HEK293T (cell line): ENCODE data around the gene RPL32.

Experiments used
- CTCF ChIA-PET: fragments of 350-600 bp; formaldehyde crosslinking; extraction: SDS; loops from one replicate; lab custom pipeline; 2021; ENCODE audit warnings: antibody characterized with exemption, inconsistent platforms; lab: Yijun Ruan, JAX
- POLR2A ChIA-PET: fragments of 350-600 bp; formaldehyde crosslinking; extraction: SDS; loops from one replicate; lab custom pipeline; 2020; ENCODE audit warnings: antibody characterized with exemption, inconsistent platforms; lab: Yijun Ruan, JAX
- DNase-seq: peaks from one replicate; pipeline ENCODE4 v3.0.0; 2012; ENCODE audit warnings: mixed read lengths; ENCODE audit errors: extremely low spot score
- ARNT ChIP-seq: fragments of 450-650 bp; IDR thresholded peaks from 2 replicates; pipeline ENCODE4 v1.6.1; 2017; ENCODE audit warnings: mild to moderate bottlenecking
- BHLHE40 ChIP-seq: fragments of 450-650 bp; IDR thresholded peaks from 2 replicates; pipeline ENCODE4 v1.6.1; 2016; ENCODE audit warnings: mild to moderate bottlenecking, moderate library complexity, borderline replicate concordance
- CTBP1 ChIP-seq: fragments of 450-650 bp; IDR thresholded peaks from 2 replicates; pipeline ENCODE4 v1.6.1; 2016; ENCODE audit warnings: borderline replicate concordance
- ELF4 ChIP-seq: fragments of 450-650 bp; IDR thresholded peaks from 2 replicates; pipeline ENCODE4 v1.6.1; 2017; ENCODE audit warnings: antibody characterized with exemption
- FOXA1 ChIP-seq: fragments of 450-650 bp; IDR thresholded peaks from 2 replicates; pipeline ENCODE4 v1.6.1; 2016; ENCODE audit warnings: mild to moderate bottlenecking
- FOXK2 ChIP-seq: fragments of 450-650 bp; IDR thresholded peaks from 2 replicates; pipeline ENCODE4 v1.6.1; 2016; ENCODE audit warnings: mild to moderate bottlenecking
- FOXM1 ChIP-seq: fragments of 450-650 bp; IDR thresholded peaks from 2 replicates; pipeline ENCODE4 v1.6.1; 2017; ENCODE audit warnings: mild to moderate bottlenecking, borderline replicate concordance
- HDGF ChIP-seq: fragments of 450-650 bp; IDR thresholded peaks from 2 replicates; pipeline ENCODE4 v1.6.1; 2017; ENCODE audit warnings: antibody characterized with exemption, borderline replicate concordance
- L3MBTL2 ChIP-seq: fragments of 450-650 bp; conservative IDR thresholded peaks from 2 replicates; pipeline ENCODE4 v1.6.1; 2016; ENCODE audit warnings: mild to moderate bottlenecking
- LEF1 ChIP-seq: fragments of 450-650 bp; IDR thresholded peaks from 2 replicates; pipeline ENCODE4 v1.6.1; 2017; ENCODE audit warnings: mild to moderate bottlenecking, borderline replicate concordance
- NFRKB ChIP-seq: fragments of 450-650 bp; IDR thresholded peaks from 2 replicates; pipeline ENCODE4 v1.6.1; 2016; ENCODE audit warnings: mild to moderate bottlenecking, moderate library complexity
- PKNOX1 ChIP-seq: fragments of 450-650 bp; IDR thresholded peaks from 2 replicates; pipeline ENCODE4 v1.6.1; 2016
- SP1 ChIP-seq: fragments of 450-650 bp; IDR thresholded peaks from 2 replicates; pipeline ENCODE4 v1.6.1; 2017
- SUZ12 ChIP-seq: fragments of 450-650 bp; IDR thresholded peaks from 2 replicates; pipeline ENCODE4 v1.6.1; 2016; ENCODE audit warnings: mild to moderate bottlenecking
- TARDBP ChIP-seq: fragments of 450-650 bp; IDR thresholded peaks from 2 replicates; pipeline ENCODE4 v1.6.1; 2016
- ZNF384 ChIP-seq: fragments of 450-650 bp; IDR thresholded peaks from 2 replicates; pipeline ENCODE4 v1.6.1; 2016

The RPL32 gene

GRCh38 chr3:12868039-12869034, 27.0 kb upstream of the RPL32 start:
- TF ChIP-seq FOXM1: no peak
- 0 out of 2 replicates have a peak, but pooled peaks have one; percentile 11 for TF ChIP-seq PKNOX1
- ChIA-PET POLR2A (no interaction called here), CTCF (interaction anchor here (0.6 to 1.6 kb wide), 7 partner anchors 11 to 22 kb away, joined by 3 to 8 read pairs (median 3); no protein-coding TSS in a partner anchor)
- DNase-seq: peak; percentile 85

GRCh38 chr3:12866836-12867235, 25.5 kb upstream of the RPL32 start:
- no peak for DNase-seq
- ChIA-PET POLR2A (no interaction called here), CTCF (no interaction called here)
- TF ChIP-seq CTBP1: no peak

DNA sequence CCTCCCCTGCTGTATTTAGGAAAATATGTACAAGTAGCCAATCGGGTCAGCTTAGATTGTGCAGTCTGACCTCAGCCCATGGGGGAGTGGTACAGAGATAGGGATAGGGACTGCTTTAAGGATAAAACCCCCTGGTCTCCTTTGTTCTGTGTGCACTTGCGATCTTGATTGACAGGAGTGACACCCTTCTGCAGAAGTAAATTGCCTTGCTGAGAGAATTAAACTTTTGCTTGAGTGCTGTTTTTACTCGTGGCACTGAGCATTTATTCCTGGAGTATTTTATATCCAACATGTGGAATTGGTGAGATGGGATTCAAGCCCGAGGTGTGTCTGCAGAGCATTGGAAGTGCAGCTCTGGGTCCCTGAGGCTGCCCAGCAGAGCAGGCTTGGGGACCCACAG, 23.9 kb upstream of the RPL32 start:
- no peak for DNase-seq
- CTCF ChIA-PET: no interaction called here

GRCh38 chr3:12862387-12862786, 21.0 kb upstream of the RPL32 start:
- DNase-seq: no peak
- TF ChIP-seq PKNOX1 (no peak), SP1 (no peak), FOXA1 (no peak), HDGF (no peak), BHLHE40 (no peak), L3MBTL2 (no peak), FOXK2 (no peak), LEF1 (no peak), CTBP1 (no peak), NFRKB (no peak), SUZ12 (no peak), ARNT (no peak)
- CTCF ChIA-PET: no interaction called here
- POLR2A ChIA-PET: interaction anchor here (1.1 kb wide), 1 partner anchor 19 kb away, joined by 4 read pairs; no protein-coding TSS in a partner anchor

More for the DNA sequence above, 23.9 kb upstream of the RPL32 start:
- TF ChIP-seq NFRKB: no peak
- no peak for TF ChIP-seq BHLHE40
- no peak for TF ChIP-seq L3MBTL2
- peak; percentile 47; the same call in 1 of the 2 replicates for TF ChIP-seq PKNOX1
- POLR2A ChIA-PET: no interaction called here

- CTCF ChIA-PET: no interaction called here
- TF ChIP-seq FOXK2 (no peak), TARDBP (no peak), SUZ12 (no peak), ARNT (no peak), NFRKB (no peak), SP1 (no peak), BHLHE40 (no peak), LEF1 (no peak), CTBP1 (no peak), ZNF384 (no peak), FOXM1 (no peak)
- DNase-seq: no peak
- POLR2A ChIA-PET: no interaction called here
Measured at GRCh38 chr3:12861611-12862010, 20.2 kb upstream of the RPL32 start.

DNA sequence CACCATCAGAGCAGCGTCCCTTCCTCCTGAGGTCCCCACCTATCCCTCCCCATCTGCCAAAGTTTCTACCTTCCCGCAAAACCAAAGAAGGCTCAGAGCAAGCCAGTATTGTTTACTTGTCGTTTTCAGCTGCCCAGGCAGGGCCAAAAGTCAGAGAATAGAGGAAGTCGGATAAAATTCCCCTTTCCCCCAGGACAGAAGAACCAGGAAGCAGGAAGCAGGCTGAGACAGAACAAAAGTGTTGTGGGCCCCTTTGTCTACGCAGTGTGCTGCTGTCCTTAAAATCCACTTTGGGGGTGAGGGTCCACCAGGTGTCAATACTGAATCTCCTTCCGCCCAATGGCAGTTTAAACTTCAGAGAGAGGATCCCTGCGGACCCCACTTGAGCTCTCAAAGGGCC, 18.5 kb upstream of the RPL32 start:
- CTCF ChIA-PET: no interaction called here
- no peak for DNase-seq
- POLR2A ChIA-PET: interaction anchor here (1.2 kb wide), 1 partner anchor 18 kb away, joined by 3 read pairs; no protein-coding TSS in a partner anchor
- TF ChIP-seq ELF4: no peak
- no peak for TF ChIP-seq TARDBP
- no peak for TF ChIP-seq NFRKB
- no peak for TF ChIP-seq LEF1
- TF ChIP-seq SP1: no peak
- no peak for TF ChIP-seq HDGF
- no peak for TF ChIP-seq ARNT
- no peak for TF ChIP-seq CTBP1
- no peak for TF ChIP-seq PKNOX1
- TF ChIP-seq ZNF384: no peak
- no peak for TF ChIP-seq FOXA1
- TF ChIP-seq L3MBTL2: no peak
